Measurements from ENCODE around the gene NREP.

DNA sequence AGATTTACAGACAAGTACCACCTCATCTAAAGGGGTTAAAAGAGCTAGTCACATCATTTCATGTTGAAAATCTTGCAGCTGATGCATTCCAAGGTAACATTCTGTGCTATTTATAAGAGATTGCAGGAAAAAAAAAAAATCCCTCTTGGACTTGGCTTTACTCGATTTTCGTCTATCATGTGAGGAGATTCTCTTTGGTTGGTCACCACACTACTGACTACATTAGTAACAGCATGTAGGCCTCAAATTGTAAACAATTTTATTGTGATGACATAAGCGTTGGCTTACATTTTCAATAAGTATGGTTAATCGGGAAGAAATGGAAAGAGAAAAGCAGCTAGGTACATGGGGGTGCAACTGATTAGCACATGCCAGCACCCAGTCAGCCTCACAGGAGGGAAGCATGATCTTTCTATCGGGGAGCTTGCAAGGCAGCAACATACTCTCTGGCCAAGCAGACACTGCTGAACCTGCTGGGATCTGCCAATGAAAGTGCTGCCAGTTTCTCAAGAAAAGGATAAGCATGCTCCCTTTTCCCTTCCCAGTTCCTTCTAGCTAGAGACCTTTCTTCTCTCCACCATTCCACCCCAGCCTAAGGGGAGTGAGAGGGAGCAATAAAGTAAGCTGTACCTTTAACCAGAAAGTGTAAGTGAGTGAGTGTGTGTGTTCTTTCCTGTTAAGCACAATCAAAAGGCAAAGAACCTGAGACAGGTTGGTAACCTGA, 7.5 kb downstream of the NREP start:
- TF ChIP-seq, protein P1, sequence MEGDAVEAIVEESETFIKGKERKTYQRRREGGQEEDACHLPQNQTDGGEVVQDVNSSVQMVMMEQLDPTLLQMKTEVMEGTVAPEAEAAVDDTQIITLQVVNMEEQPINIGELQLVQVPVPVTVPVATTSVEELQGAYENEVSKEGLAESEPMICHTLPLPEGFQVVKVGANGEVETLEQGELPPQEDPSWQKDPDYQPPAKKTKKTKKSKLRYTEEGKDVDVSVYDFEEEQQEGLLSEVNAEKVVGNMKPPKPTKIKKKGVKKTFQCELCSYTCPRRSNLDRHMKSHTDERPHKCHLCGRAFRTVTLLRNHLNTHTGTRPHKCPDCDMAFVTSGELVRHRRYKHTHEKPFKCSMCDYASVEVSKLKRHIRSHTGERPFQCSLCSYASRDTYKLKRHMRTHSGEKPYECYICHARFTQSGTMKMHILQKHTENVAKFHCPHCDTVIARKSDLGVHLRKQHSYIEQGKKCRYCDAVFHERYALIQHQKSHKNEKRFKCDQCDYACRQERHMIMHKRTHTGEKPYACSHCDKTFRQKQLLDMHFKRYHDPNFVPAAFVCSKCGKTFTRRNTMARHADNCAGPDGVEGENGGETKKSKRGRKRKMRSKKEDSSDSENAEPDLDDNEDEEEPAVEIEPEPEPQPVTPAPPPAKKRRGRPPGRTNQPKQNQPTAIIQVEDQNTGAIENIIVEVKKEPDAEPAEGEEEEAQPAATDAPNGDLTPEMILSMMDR (IDR thresholded peaks at IDR 0.05) = no peak
- no peak for TF ChIP-seq POLR2A (IDR thresholded peaks at IDR 0.05)

Data from testis (tissue), 2 donors.